HepG2 (cell line): Measurements from ENCODE around the gene RBP5. TPM values are rescaled to one million over a fixed set of nuclear protein-coding genes. Genes with fewer than 3 reads are reported as not detected.

ENCODE experiments used
- AHR ChIP-seq: IDR thresholded peaks from 2 replicates; pipeline ENCODE4 v1.6.1; 2018; ENCODE audit warnings: missing genetic modification reagents, missing compliant biosample characterization
- DR1 ChIP-seq: sonication (generic); formaldehyde crosslinking; IDR thresholded peaks from 2 replicates; pipeline ENCODE4 v1.8.0; 2021; ENCODE audit warnings: mild to moderate bottlenecking, missing genetic modification reagents, inconsistent platforms
- KAT8 ChIP-seq: IDR thresholded peaks from 2 replicates; pipeline ENCODE4 v1.6.1; 2016; ENCODE audit warnings: missing genetic modification reagents, missing compliant biosample characterization
- MXD1 ChIP-seq: sonication (generic); formaldehyde crosslinking; IDR thresholded peaks from 2 replicates; pipeline ENCODE4 v1.4.0; 2020; ENCODE audit warnings: mild to moderate bottlenecking, missing genetic modification reagents
- NR2F6 ChIP-seq, 2 experiments: IDR thresholded peaks; 2 replicates each; pipeline ENCODE4 v1.6.1; 2016; ENCODE audit warnings: antibody characterized with exemption in 1 of 2, mild to moderate bottlenecking in 1 of 2
- PTBP1 ChIP-seq: fragments of 200-400 bp; formaldehyde crosslinking; IDR thresholded peaks from 2 replicates; pipeline ENCODE4 v1.6.1; 2018; ENCODE audit warnings: low read length, low read depth; ENCODE audit not compliant: poor library complexity, severe bottlenecking
- SIN3A ChIP-seq: IDR thresholded peaks from 2 replicates; pipeline ENCODE4 v1.6.1; 2011; ENCODE audit warnings: low read depth, mild to moderate bottlenecking, control low read depth, low read length, borderline replicate concordance
- SMARCC2 ChIP-seq: fragments of 450-650 bp; IDR thresholded peaks from 2 replicates; pipeline ENCODE4 v1.6.1; 2017; ENCODE audit warnings: antibody characterized with exemption, mild to moderate bottlenecking
- SNAI1 ChIP-seq: sonication (generic); formaldehyde crosslinking; IDR thresholded peaks from 2 replicates; pipeline ENCODE4 v1.5.0; 2020; ENCODE audit warnings: mild to moderate bottlenecking, missing genetic modification reagents, borderline replicate concordance
- THAP8 ChIP-seq: sonication (generic); formaldehyde crosslinking; IDR thresholded peaks from 2 replicates; pipeline ENCODE4 v1.5.1; 2020; ENCODE audit warnings: missing genetic modification reagents, mild to moderate bottlenecking, borderline replicate concordance
- TOE1 ChIP-seq: sonication (generic); formaldehyde crosslinking; IDR thresholded peaks from 2 replicates; pipeline ENCODE4 v1.4.0; 2020; ENCODE audit warnings: mild to moderate bottlenecking, missing genetic modification reagents
- ZFAT ChIP-seq: sonication (generic); formaldehyde crosslinking; conservative IDR thresholded peaks from 2 replicates; pipeline ENCODE4 v1.8.1; 2023; ENCODE audit warnings: missing genetic modification reagents, inconsistent platforms
- ZFP36L1 ChIP-seq: sonication (generic); formaldehyde crosslinking; IDR thresholded peaks from 2 replicates; pipeline ENCODE4 v1.8.0; 2022; ENCODE audit warnings: mild to moderate bottlenecking, missing genetic modification reagents, moderate library complexity
- ZNF124 ChIP-seq: sonication (generic); formaldehyde crosslinking; IDR thresholded peaks from 2 replicates; pipeline ENCODE4 v1.4.0; 2020; ENCODE audit warnings: missing genetic modification reagents
- ZNF20 ChIP-seq: sonication (generic); formaldehyde crosslinking; IDR thresholded peaks from 2 replicates; pipeline ENCODE4 v1.4.0; 2020; ENCODE audit warnings: mild to moderate bottlenecking, moderate library complexity, missing genetic modification reagents
- ZNF331 ChIP-seq: sonication (generic); formaldehyde crosslinking; IDR thresholded peaks from 2 replicates; pipeline ENCODE4 v1.4.0; 2020; ENCODE audit warnings: missing genetic modification reagents
- ZNF503 ChIP-seq: sonication (generic); formaldehyde crosslinking; IDR thresholded peaks from 2 replicates; pipeline ENCODE4 v1.4.0; 2020; ENCODE audit warnings: missing genetic modification reagents
- ZNF609 ChIP-seq: sonication (generic); formaldehyde crosslinking; IDR thresholded peaks from 2 replicates; pipeline ENCODE4 v1.4.0; 2020; ENCODE audit warnings: mild to moderate bottlenecking, missing genetic modification reagents, borderline replicate concordance
- ZNF670 ChIP-seq: sonication (generic); formaldehyde crosslinking; IDR thresholded peaks from 2 replicates; pipeline ENCODE4 v1.8.0; 2022; ENCODE audit warnings: mild to moderate bottlenecking, missing genetic modification reagents, borderline replicate concordance
- ZSCAN25 ChIP-seq: sonication (generic); formaldehyde crosslinking; IDR thresholded peaks from 2 replicates; pipeline ENCODE4 v1.8.0; 2022; ENCODE audit warnings: mild to moderate bottlenecking, missing genetic modification reagents
- ZSCAN29 ChIP-seq: sonication (generic); formaldehyde crosslinking; conservative IDR thresholded peaks from 2 replicates; pipeline ENCODE4 v1.4.0; 2020; ENCODE audit warnings: mild to moderate bottlenecking, missing genetic modification reagents
- polyA plus RNA-seq, 8 experiments: library from polyadenylated mRNA; depleted of rRNA in 3 of 8; stranded (reverse) in 7 of 8; unstranded in 1 of 8; fragments of >200 nt; fragmentation: Illumina TruSeq in 4 of 8; extraction: Trizol in 4 of 8; gene quantifications; 2 replicates each; pipeline versions ENCODE4 v1.2.1 to v1.2.3, GENCODE V29; 2011 to 2016; ENCODE audit warnings: low read depth in 4 of 8, missing spikeins in 1 of 8, mixed read lengths in 1 of 8; ENCODE audit not compliant: insufficient read depth in 1 of 8
- total RNA-seq, 5 experiments: library from RNA; depleted of rRNA; stranded (reverse); fragments of >200 nt; fragmentation: Illumina TruSeq; extraction: Trizol; gene quantifications; 2 replicates each; pipeline ENCODE4 v1.2.3, GENCODE V29; 2016; ENCODE audit warnings: low read depth in 1 of 5

RBP5 gene
- total and polyA plus RNA-seq, 2 of the 13 experiments (the other 11 are each of a cell fraction or from before 2014, with no cell fraction given): 13.8 to 19.8 TPM

- TF ChIP-seq ZFP36L1 (CRISPR knock-in tag): no peak
- no peak for TF ChIP-seq ZNF331 (CRISPR knock-in tag)
- TF ChIP-seq ZNF670 (CRISPR knock-in tag): no peak
- TF ChIP-seq ZSCAN25 (CRISPR knock-in tag): no peak
- no peak for TF ChIP-seq THAP8 (CRISPR knock-in tag)
- TF ChIP-seq ZNF124 (CRISPR knock-in tag): no peak
- TF ChIP-seq ZFAT (CRISPR knock-in tag): no peak
- no peak for TF ChIP-seq ZNF609 (CRISPR knock-in tag)
- no peak for TF ChIP-seq ZNF503 (CRISPR knock-in tag)
- no peak for TF ChIP-seq AHR (CRISPR knock-in tag)
- TF ChIP-seq MXD1 (CRISPR knock-in tag): no peak
- TF ChIP-seq DR1 (CRISPR knock-in tag): no peak
- TF ChIP-seq SIN3A: peak; percentile 50; the same call in 1 of the 2 replicates
- no peak for TF ChIP-seq SMARCC2
- no peak for TF ChIP-seq ZNF20 (CRISPR knock-in tag)
- no peak for TF ChIP-seq SNAI1
- no peak for TF ChIP-seq TOE1 (CRISPR knock-in tag)
- TF ChIP-seq ZSCAN29 (CRISPR knock-in tag): no peak
- no peak for TF ChIP-seq NR2F6 (IDR thresholded peaks at IDR 0.05)
- peak; percentile 17; the same call in 1 of the 2 replicates for TF ChIP-seq NR2F6 (CRISPR knock-in tag; IDR thresholded peaks at IDR 0.05)
- no peak for TF ChIP-seq KAT8 (CRISPR knock-in tag)
- TF ChIP-seq PTBP1: no peak
Measured at GRCh38 chr12:7130701-7131501, 2.2 kb upstream of the RBP5 start (continued).
